ENCODE measurements around the gene KRTAP10-3. TPM values are rescaled to one million over a fixed set of nuclear protein-coding genes. Genes with fewer than 3 reads are reported as not detected.

KRTAP10-3 gene
- total and polyA plus RNA-seq, 2 experiments from 2014 or later = not detected

- no peak for TF ChIP-seq POLR2AphosphoS5 (IDR thresholded peaks at IDR 0.05; ENCODE audit: low read depth)
- TF ChIP-seq CTCF (conservative IDR thresholded peaks at IDR 0.05; ENCODE audit: low read depth in 2 of 2) = no peak
These were observed 885 bp downstream of the KRTAP10-3 start (continued) for GRCh38 chr21:44557491-44558328.

GRCh38 chr21:44556879-44557278 lies 1.7 kb downstream of the KRTAP10-3 start:
- no peaks in the 10 kb centered on the region for H3K9me3 Mint-ChIP-seq
- no peaks in the 10 kb centered on the region for H3K79me2 ChIP-seq (replicated peaks; ENCODE audit: insufficient read depth)
- peaks cover 10% of the 10 kb centered on the region; the same call in 1 of the 2 replicates for H3K4me1 ChIP-seq (ENCODE audit: insufficient read depth)
- no peak overlapping the region for H3K27ac Mint-ChIP-seq
- H3K27me3 Mint-ChIP-seq (ENCODE audit: insufficient read depth, low read depth, poor library complexity) = peaks cover 11% of the 10 kb centered on the region
- no peak for DNase-seq (ENCODE audit: low spot score)
- ATAC-seq = no peak
- no peaks in the 10 kb centered on the region for H3K36me3 ChIP-seq (ENCODE audit: insufficient read depth)
- H3K4me2 ChIP-seq = no peak overlapping the region
- H2AFZ ChIP-seq = no peak overlapping the region
- H4K20me1 ChIP-seq (replicated peaks; ENCODE audit: insufficient read depth) = no peaks in the 10 kb centered on the region
- H3K9me2 ChIP-seq (ENCODE audit: insufficient read depth) = no peaks in the 10 kb centered on the region
- H3K27ac ChIP-seq (ENCODE audit: low read depth) = no peak overlapping the region
- 0 out of 2 replicates have a peak, but pooled peaks cover 2% of the 10 kb centered on the region for H3F3A ChIP-seq (replicated peaks; ENCODE audit: low read depth)
- H3K27me3 ChIP-seq (ENCODE audit: insufficient read depth) = no peaks in the 10 kb centered on the region
- H3K36me3 Mint-ChIP-seq (ENCODE audit: low read depth) = no peaks in the 10 kb centered on the region; the same call in 2 of the 3 replicates
- H3K4me3 Mint-ChIP-seq = no peak overlapping the region
- no peak overlapping the region for H3K4me3 ChIP-seq
- peaks cover 25% of the 10 kb centered on the region for H3K4me1 Mint-ChIP-seq
- no peak for TF ChIP-seq CTCF (conservative IDR thresholded peaks at IDR 0.05; ENCODE audit: low read depth in 2 of 2)
- TF ChIP-seq ZNF331 (CRISPR knock-in tag; IDR thresholded peaks at IDR 0.05; ENCODE audit: low read depth) = no peak
- no peak for TF ChIP-seq JUNB (IDR thresholded peaks at IDR 0.05; ENCODE audit: unreplicated experiment)
- no peak for TF ChIP-seq STAT1 (IDR thresholded peaks at IDR 0.05; ENCODE audit: unreplicated experiment)
- no peak for TF ChIP-seq POLR2AphosphoS5 (IDR thresholded peaks at IDR 0.05; ENCODE audit: low read depth)
- TF ChIP-seq ETS1 (IDR thresholded peaks at IDR 0.05) = no peak
- no peak for TF ChIP-seq EZH2 (IDR thresholded peaks at IDR 0.05; ENCODE audit: low read depth, unreplicated experiment)
- TF ChIP-seq ZNF114 (CRISPR knock-in tag; IDR thresholded peaks at IDR 0.05) = no peak
- no peak for TF ChIP-seq CREB1 (CRISPR knock-in tag; IDR thresholded peaks at IDR 0.05; ENCODE audit: low read depth)
- no peak for TF ChIP-seq EZH2phosphoT487 (IDR thresholded peaks at IDR 0.05; ENCODE audit: unreplicated experiment)
- no peak for TF ChIP-seq NANOG (IDR thresholded peaks at IDR 0.05; ENCODE audit: borderline replicate concordance)
- no peak for TF ChIP-seq ZNF462 (CRISPR knock-in tag; IDR thresholded peaks at IDR 0.05)

Measured in GM23338 (cell line).